Epithelial cell of esophagus (primary cell): ENCODE data around the gene MED13L.

ENCODE experiments used
- DNase-seq: peaks from one replicate; pipeline ENCODE4 v3.0.0; 2010; ENCODE audit warnings: low read depth
- H3K4me3 ChIP-seq: 2 replicates; pipeline ENCODE4 v1.5.1; 2011; ENCODE audit warnings: mild to moderate bottlenecking, low read length, control low read depth
- TF ChIP-seq, protein P1 (sequence below): IDR thresholded peaks from 2 replicates; pipeline ENCODE4 v1.5.1; 2011; ENCODE audit warnings: low read depth, mild to moderate bottlenecking, low read length, control low read depth, inconsistent platforms; ENCODE audit not compliant: insufficient read depth; ENCODE audit errors: missing control alignments

Gene MED13L

DNA sequence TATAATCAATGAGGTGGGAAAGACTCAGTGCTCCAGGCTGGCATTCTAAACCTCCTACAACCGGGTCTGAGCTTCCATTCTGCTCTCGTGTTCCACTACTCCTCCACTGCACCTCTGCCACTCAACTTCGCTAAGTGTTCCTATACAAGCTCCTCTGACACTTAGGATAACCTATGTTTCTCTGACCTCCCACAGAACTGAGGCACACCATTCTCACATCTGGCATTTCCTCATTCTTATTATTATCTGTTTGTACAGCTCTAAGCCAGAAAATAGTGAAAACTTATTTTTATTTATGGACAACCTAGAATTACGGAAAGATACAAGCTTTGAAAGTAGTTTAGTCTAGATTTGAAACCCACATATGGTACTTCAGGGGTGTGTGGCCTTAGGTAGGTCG, 127.0 kb downstream of the MED13L start:
- no peak overlapping the region for H3K4me3 ChIP-seq
- TF ChIP-seq, protein P1, sequence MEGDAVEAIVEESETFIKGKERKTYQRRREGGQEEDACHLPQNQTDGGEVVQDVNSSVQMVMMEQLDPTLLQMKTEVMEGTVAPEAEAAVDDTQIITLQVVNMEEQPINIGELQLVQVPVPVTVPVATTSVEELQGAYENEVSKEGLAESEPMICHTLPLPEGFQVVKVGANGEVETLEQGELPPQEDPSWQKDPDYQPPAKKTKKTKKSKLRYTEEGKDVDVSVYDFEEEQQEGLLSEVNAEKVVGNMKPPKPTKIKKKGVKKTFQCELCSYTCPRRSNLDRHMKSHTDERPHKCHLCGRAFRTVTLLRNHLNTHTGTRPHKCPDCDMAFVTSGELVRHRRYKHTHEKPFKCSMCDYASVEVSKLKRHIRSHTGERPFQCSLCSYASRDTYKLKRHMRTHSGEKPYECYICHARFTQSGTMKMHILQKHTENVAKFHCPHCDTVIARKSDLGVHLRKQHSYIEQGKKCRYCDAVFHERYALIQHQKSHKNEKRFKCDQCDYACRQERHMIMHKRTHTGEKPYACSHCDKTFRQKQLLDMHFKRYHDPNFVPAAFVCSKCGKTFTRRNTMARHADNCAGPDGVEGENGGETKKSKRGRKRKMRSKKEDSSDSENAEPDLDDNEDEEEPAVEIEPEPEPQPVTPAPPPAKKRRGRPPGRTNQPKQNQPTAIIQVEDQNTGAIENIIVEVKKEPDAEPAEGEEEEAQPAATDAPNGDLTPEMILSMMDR = no peak
- DNase-seq = no peak

DNA sequence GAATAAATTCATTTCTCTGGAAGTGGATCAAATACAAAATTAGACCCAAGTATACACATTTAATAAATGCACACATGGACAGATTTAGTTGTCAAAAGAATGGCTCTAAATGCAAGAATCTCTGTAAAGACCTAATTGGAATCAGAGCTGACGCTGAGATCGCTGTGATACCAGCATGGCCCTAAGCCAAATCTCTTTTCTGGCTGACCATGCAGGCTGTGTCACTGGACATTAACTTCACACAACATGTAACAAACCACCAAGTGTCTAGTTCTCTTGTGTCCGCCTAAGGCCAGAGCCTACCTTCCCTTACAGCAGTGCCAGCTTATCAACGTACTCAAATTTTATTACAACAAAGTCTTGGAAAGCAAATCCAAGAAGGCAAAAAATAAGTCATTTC, 127.5 kb downstream of the MED13L start:
- H3K4me3 ChIP-seq = no peak overlapping the region
- no peak for DNase-seq
- TF ChIP-seq, protein P1 = no peak

DNA sequence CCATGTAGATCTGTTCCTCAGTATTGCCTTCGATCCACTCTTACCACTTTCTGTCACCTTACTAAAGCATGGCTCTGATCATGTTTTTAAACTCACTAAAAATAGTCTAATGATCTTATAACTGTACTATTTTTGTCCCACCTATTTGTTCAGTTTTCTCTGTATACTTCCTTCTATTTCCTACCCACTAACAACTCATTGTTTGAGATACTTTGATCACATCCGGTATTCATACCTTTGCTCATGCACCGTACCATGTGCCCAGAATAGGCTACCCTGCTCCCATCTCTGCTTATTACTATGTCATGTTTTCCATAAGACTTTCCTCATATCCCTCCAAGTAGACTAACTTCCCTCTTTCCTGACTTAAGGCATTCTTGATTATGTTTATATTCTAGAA, 128.6 kb downstream of the MED13L start:
- no peak for DNase-seq
- no peak overlapping the region for H3K4me3 ChIP-seq
- TF ChIP-seq, protein P1 = no peak

DNA sequence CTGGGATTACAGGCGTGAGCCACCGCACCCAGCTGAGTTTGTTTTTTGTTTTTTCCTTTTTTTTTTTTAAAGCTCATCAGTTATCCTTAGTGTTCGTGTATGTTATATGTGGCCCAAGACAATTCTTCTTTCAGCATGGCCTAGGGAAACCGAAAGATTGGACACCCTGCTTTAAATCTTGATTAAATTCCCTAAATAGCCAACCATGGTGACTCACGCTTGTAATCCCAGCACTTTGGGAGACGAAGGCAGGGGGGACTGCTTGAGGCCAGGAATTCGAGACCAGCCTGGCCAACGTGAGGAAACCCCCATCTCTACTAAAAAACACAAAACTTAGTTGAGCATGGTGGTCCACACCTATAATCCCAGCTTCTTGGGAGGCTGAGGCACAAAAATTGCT, 131.1 kb downstream of the MED13L start:
- TF ChIP-seq, protein P1 = no peak
- DNase-seq = no peak

DNA sequence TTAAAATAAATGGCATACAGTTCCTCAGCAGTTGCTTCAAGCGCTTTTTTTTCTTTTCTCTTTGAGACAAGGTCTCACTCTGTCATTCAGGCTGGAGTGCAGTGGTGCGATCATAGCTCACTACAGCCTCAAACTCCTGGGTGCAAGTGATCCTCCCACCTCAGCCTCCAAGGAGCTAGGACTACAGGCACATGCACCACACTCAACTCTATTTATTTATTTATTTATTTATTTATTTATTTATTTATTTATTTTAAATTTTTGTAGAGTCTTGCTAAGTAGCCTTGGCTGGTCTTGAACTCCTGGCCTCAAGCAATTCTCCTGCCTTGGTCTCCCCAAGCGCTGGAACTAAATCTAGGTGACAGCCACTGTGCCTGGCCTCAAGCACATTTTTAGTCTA, 132.0 kb downstream of the MED13L start:
- TF ChIP-seq, protein P1 = no peak
- no peak overlapping the region for H3K4me3 ChIP-seq
- DNase-seq = no peak

More for the DNA sequence above, 131.1 kb downstream of the MED13L start:
- H3K4me3 ChIP-seq = no peak overlapping the region

DNA sequence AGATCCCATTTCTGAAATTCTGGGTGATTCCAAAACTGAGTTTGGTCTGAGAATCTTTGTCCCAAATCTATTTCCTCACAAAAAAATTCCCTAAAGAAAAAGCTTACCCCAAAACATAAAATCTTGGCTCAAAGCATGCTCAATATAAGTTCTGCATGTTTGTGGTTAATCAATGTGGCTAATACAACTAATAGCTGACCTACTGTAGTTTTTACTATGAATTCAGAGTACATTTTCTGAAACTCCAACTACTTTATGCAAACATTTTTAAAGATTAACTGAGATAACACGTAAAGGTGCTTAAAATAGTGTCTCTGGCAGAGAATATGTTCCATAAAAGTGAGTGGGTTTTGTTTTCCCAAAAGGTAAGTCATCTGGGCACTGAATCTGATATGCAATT, 133.1 kb downstream of the MED13L start:
- DNase-seq = no peak
- TF ChIP-seq, protein P1 = no peak
- no peak overlapping the region for H3K4me3 ChIP-seq

DNA sequence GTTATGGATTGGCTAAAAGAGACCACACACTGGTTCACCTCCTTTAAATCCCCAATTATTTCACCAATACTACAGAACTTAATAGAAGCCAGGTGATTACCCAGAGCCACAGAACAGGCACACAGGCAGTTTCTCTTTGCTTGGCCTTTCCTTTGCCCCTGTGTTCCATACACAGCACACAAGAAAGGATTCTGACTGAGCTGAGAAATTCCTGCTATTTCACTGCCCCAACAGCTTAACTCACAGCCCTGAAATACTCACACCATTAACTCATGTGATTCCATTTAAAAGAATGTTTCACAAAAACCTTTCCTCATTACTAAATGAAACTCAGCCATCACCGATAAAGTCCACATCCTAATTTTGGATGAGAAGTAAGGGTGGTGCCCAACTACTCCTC, 133.6 kb downstream of the MED13L start:
- TF ChIP-seq, protein P1 = no peak
- peak; percentile 46 for DNase-seq
- no peak overlapping the region for H3K4me3 ChIP-seq
